Bronchial epithelial cell (primary cell): ENCODE results near the gene RAD51B. TPM values are rescaled to one million over a fixed set of nuclear protein-coding genes. Genes with fewer than 3 reads are reported as not detected.

Experiments used
- DNase-seq: peaks from one replicate; pipeline ENCODE4 v3.0.0-alpha.2; 2010; ENCODE audit warnings: low read depth
- FAIRE-seq: peaks from 2 replicates; lab custom pipeline; 2011; peaks lifted over from hg19 to GRCh38; lab: Jason Lieb, UNC
- H3K27me3 ChIP-seq: 2 replicates; pipeline ENCODE4 v1.5.1; 2011; ENCODE audit warnings: low read length; ENCODE audit not compliant: control insufficient read depth, insufficient read depth
- H3K36me3 ChIP-seq: 2 replicates; pipeline ENCODE4 v1.5.1; 2011; ENCODE audit warnings: low read length; ENCODE audit not compliant: control insufficient read depth, insufficient read depth
- H3K4me3 ChIP-seq: 2 replicates; pipeline ENCODE4 v1.5.1; 2011; ENCODE audit warnings: mild to moderate bottlenecking, low read depth, low read length, control low read depth
- total RNA-seq: library from RNA; depleted of rRNA; stranded (reverse); fragments of >200 nt; gene quantifications from 2 replicates; pipeline ENCODE4 v1.2.1, GENCODE V29; 2014
- TF ChIP-seq, protein P1 (sequence below): IDR thresholded peaks from 2 replicates; pipeline ENCODE4 v1.5.1; 2011; ENCODE audit warnings: mild to moderate bottlenecking, moderate library complexity, low read length, control low read depth, inconsistent platforms; ENCODE audit not compliant: insufficient read depth, severe bottlenecking

RAD51B gene
- total RNA-seq, 1 donor from 2014 or later: 12.1 TPM

DNA sequence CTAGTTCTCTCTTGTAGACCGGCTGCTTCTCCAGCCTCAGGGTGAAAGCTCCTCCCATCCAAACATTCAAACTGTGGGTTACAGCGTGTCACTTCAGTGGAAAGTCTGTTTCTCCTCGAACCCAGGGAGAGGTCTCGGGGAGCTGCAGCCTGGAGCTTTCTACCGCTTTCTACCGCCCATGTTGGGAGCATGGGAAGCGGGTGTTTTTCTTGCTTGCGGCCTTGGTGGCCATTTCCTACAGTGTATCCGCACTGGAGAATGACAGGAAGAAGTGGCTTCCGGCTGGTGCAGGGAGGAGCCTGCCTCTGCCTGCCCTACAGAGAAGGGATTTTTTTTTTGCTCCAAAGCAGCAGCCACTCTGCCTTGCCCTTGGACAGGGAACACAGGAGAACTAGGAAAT is 952.1 kb downstream of the RAD51B start:
- no peak for FAIRE-seq
- Histone ChIP-seq H3K27me3 (peaks cover 2% of the 10 kb centered on the region), H3K4me3 (no peak overlapping the region), H3K36me3 (no peaks in the 10 kb centered on the region)
- TF ChIP-seq, protein P1, sequence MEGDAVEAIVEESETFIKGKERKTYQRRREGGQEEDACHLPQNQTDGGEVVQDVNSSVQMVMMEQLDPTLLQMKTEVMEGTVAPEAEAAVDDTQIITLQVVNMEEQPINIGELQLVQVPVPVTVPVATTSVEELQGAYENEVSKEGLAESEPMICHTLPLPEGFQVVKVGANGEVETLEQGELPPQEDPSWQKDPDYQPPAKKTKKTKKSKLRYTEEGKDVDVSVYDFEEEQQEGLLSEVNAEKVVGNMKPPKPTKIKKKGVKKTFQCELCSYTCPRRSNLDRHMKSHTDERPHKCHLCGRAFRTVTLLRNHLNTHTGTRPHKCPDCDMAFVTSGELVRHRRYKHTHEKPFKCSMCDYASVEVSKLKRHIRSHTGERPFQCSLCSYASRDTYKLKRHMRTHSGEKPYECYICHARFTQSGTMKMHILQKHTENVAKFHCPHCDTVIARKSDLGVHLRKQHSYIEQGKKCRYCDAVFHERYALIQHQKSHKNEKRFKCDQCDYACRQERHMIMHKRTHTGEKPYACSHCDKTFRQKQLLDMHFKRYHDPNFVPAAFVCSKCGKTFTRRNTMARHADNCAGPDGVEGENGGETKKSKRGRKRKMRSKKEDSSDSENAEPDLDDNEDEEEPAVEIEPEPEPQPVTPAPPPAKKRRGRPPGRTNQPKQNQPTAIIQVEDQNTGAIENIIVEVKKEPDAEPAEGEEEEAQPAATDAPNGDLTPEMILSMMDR: no peak
- no peak for DNase-seq

GRCh38 chr14:68772761-68773381 is 953.3 kb downstream of the RAD51B start:
- no peak overlapping the region for H3K4me3 ChIP-seq
- no peak for FAIRE-seq
- DNase-seq: no peak
- no peaks in the 10 kb centered on the region for H3K27me3 ChIP-seq
- TF ChIP-seq, protein P1: no peak
- H3K36me3 ChIP-seq: no peaks in the 10 kb centered on the region

DNA sequence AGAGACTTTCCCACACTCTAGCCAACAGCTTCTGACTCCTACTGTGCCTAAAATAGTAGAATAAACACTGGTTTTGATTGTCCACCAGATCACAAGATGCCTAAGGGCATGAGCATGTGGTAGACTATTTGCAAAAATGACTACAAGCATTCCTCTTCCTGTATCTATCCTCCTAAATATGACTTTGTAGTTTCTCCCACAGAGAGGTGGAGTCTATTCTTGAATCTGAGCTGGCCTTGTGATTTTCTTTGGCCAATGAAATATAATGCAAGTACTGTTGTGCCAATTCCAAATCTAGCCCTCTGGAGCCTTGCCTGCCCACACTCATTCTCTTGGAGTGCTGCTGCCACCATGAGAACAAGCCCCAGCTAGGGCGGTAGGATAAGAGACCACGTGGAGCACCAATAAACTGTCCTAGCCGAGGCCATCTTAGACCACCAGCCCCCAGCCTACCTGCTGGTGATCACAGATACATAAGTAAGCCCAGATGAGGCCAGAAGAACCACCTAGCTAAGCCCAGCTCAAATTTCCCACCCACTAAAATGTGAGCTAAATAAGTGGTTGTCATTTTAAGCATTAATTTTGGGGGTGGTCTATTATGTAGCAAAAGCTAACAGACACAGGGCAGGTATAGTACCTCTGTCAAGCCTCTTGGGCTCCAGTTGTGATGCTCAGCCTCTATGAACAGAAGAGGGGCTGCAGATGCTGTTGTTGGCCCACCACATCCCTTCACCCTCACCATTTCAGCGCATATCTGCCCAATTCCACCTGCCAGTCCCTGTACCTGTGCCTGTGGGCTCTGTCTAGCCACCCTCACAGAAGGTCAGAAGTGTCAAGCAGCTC is 955.4 kb downstream of the RAD51B start:
- Histone ChIP-seq H3K4me3 (no peak overlapping the region), H3K36me3 (no peaks in the 10 kb centered on the region), H3K27me3 (no peaks in the 10 kb centered on the region)
- TF ChIP-seq, protein P1: no peak
- FAIRE-seq (no peak), DNase-seq (peak; percentile 86)

GRCh38 chr14:68775614-68776126 is 956.1 kb downstream of the RAD51B start:
- no peak for FAIRE-seq
- Histone ChIP-seq H3K36me3 (no peaks in the 10 kb centered on the region), H3K4me3 (no peak overlapping the region), H3K27me3 (no peaks in the 10 kb centered on the region)
- DNase-seq: no peak
- TF ChIP-seq, protein P1: peak; percentile 4

- Histone ChIP-seq H3K27me3 (no peaks in the 10 kb centered on the region), H3K4me3 (no peak overlapping the region), H3K36me3 (no peaks in the 10 kb centered on the region)
- DNase-seq: no peak
- TF ChIP-seq, protein P1: no peak
- no peak for FAIRE-seq
These were observed 958.1 kb downstream of the RAD51B start for GRCh38 chr14:68777644-68778043.

Other genes with a start within 250 kb of the RAD51B start
- 17.9 and 19.1 TPM in 2 replicates for gene PIGH, start 219.5 kb upstream of the RAD51B start, total RNA-seq
- 113 and 123 TPM in 2 replicates for gene ARG2, start 199.9 kb upstream of the RAD51B start, total RNA-seq
- gene VTI1B, start 145.1 kb upstream of the RAD51B start, total RNA-seq: 72.1 and 80.6 TPM in 2 replicates
- gene RDH11, start 124.0 kb upstream of the RAD51B start, total RNA-seq: 101 and 135 TPM in 2 replicates
- gene RDH12, start 117.9 kb upstream of the RAD51B start, total RNA-seq: 1.3 and 49.8 TPM in 2 replicates
- gene ZFYVE26, start 3.2 kb upstream of the RAD51B start, total RNA-seq: 11.3 and 13.2 TPM in 2 replicates